ENCODE measurements around the gene ITGB2. TPM values are rescaled to one million over a fixed set of nuclear protein-coding genes. Genes with fewer than 3 reads are reported as not detected.

Gene ITGB2
- total RNA-seq, 2 donors from 2014 or later, result 1.6 to 2.3 TPM

GRCh38 chr21:44947111-44947929, 26.6 kb upstream of the ITGB2 start:
- Mint-ChIP-seq H3K27ac (no peak overlapping the region), H3K4me1 (no peaks in the 10 kb centered on the region), H3K4me3 (no peak overlapping the region), H3K9me3 (no peaks in the 10 kb centered on the region), H3K36me3 (ENCODE audit: low read depth) (peaks cover 25% of the 10 kb centered on the region), H3K27me3 (ENCODE audit: insufficient read depth) (no peaks in the 10 kb centered on the region)
- peaks cover 32% of the 10 kb centered on the region for H3K36me3 ChIP-seq (ENCODE audit: control insufficient read depth, insufficient read depth, low read length)
- H3K9ac ChIP-seq (ENCODE audit: extremely low read depth, low read length, poor library complexity, severe bottlenecking), result no peak overlapping the region
- no peaks in the 10 kb centered on the region for H3K4me1 ChIP-seq (ENCODE audit: control insufficient read depth, insufficient read depth, low read length)
- peak; percentile 27 for DNase-seq
- WGBS, 2 experiments (ENCODE audit: insufficient coverage in 1 of 2, insufficient read length in 1 of 2), result 91 to 95% methylated on average over 14 to 22 of the region's 22 CpGs
- no peak overlapping the region for H3K4me3 ChIP-seq (ENCODE audit: low read length)
- no peaks in the 10 kb centered on the region for H3K27me3 ChIP-seq (ENCODE audit: control insufficient read depth, insufficient read depth, low read length, poor library complexity, severe bottlenecking)
- no peak overlapping the region for H3K27ac ChIP-seq (ENCODE audit: low read depth, low read length)
- TF ChIP-seq CTCF (conservative IDR thresholded peaks at IDR 0.05), result no peak
- no peaks in the 10 kb centered on the region for H3K9me3 ChIP-seq (ENCODE audit: control insufficient read depth, low read length)

GRCh38 chr21:44946254-44947041, 25.7 kb upstream of the ITGB2 start:
- H3K4me3 ChIP-seq (ENCODE audit: low read length), result no peak overlapping the region
- no peaks in the 10 kb centered on the region for H3K9me3 ChIP-seq (ENCODE audit: control insufficient read depth, low read length)
- H3K36me3 ChIP-seq (ENCODE audit: control insufficient read depth, insufficient read depth, low read length), result peaks cover 32% of the 10 kb centered on the region
- Mint-ChIP-seq H3K36me3 (ENCODE audit: low read depth) (peaks cover 30% of the 10 kb centered on the region), H3K4me3 (no peak overlapping the region), H3K27ac (no peak overlapping the region), H3K27me3 (ENCODE audit: insufficient read depth) (no peaks in the 10 kb centered on the region), H3K4me1 (peaks cover 3% of the 10 kb centered on the region), H3K9me3 (no peaks in the 10 kb centered on the region)
- no peaks in the 10 kb centered on the region for H3K27me3 ChIP-seq (ENCODE audit: control insufficient read depth, insufficient read depth, low read length, poor library complexity, severe bottlenecking)
- H3K9ac ChIP-seq (ENCODE audit: extremely low read depth, low read length, poor library complexity, severe bottlenecking), result no peak overlapping the region
- 91 to 95% methylated on average over 11 to 25 of the region's 25 CpGs for WGBS, 2 experiments (ENCODE audit: insufficient coverage in 1 of 2, insufficient read length in 1 of 2)
- no peak overlapping the region for H3K27ac ChIP-seq (ENCODE audit: low read depth, low read length)
- no peak for DNase-seq
- TF ChIP-seq CTCF (conservative IDR thresholded peaks at IDR 0.05), result no peak
- peaks cover 2% of the 10 kb centered on the region for H3K4me1 ChIP-seq (ENCODE audit: control insufficient read depth, insufficient read depth, low read length)

GRCh38 chr21:44944596-44944995, 23.9 kb upstream of the ITGB2 start:
- H3K4me1 ChIP-seq (ENCODE audit: control insufficient read depth, insufficient read depth, low read length), result peaks cover 4% of the 10 kb centered on the region
- H3K27ac ChIP-seq (ENCODE audit: low read depth, low read length), result no peak overlapping the region
- 93% methylated on average over 9 to 10 of the region's 10 CpGs for WGBS, 2 experiments (ENCODE audit: insufficient coverage in 1 of 2, insufficient read length in 1 of 2)
- H3K36me3 Mint-ChIP-seq (ENCODE audit: low read depth), result peaks cover 30% of the 10 kb centered on the region
- H3K4me3 ChIP-seq (ENCODE audit: low read length), result no peak overlapping the region
- no peak overlapping the region for H3K9ac ChIP-seq (ENCODE audit: extremely low read depth, low read length, poor library complexity, severe bottlenecking)
- H3K4me3 Mint-ChIP-seq, result no peak overlapping the region
- H3K27me3 ChIP-seq (ENCODE audit: control insufficient read depth, insufficient read depth, low read length, poor library complexity, severe bottlenecking), result no peaks in the 10 kb centered on the region
- peaks cover 29% of the 10 kb centered on the region for H3K36me3 ChIP-seq (ENCODE audit: control insufficient read depth, insufficient read depth, low read length)
- peaks cover 13% of the 10 kb centered on the region for H3K4me1 Mint-ChIP-seq
- no peaks in the 10 kb centered on the region for H3K9me3 ChIP-seq (ENCODE audit: control insufficient read depth, low read length)
- no peak for DNase-seq
- no peaks in the 10 kb centered on the region for H3K9me3 Mint-ChIP-seq
- no peak overlapping the region for H3K27ac Mint-ChIP-seq
- TF ChIP-seq CTCF (conservative IDR thresholded peaks at IDR 0.05), result no peak
- H3K27me3 Mint-ChIP-seq (ENCODE audit: insufficient read depth), result no peaks in the 10 kb centered on the region
